GM21825 (cell line): ENCODE measurements around the gene MINDY4.
A peak's percentile ranks its signal among the peaks of the same experiment; 100 is the strongest.

ENCODE experiments used
- ATAC-seq: cut with Tn5 transposase; IDR thresholded peaks from one replicate; pipeline ENCODE4 v1.9.1; 2021; ENCODE audit warnings: mild to moderate bottlenecking, moderate library complexity; ENCODE audit not compliant: unreplicated experiment

The MINDY4 gene

GRCh38 chr7:30741289-30741688, 29.9 kb upstream of the MINDY4 start:
- no peak for ATAC-seq

GRCh38 chr7:30743371-30744074, 27.7 kb upstream of the MINDY4 start:
- ATAC-seq: no peak

GRCh38 chr7:30744075-30744417, 27.2 kb upstream of the MINDY4 start:
- no peak for ATAC-seq

GRCh38 chr7:30745261-30745941, 25.8 kb upstream of the MINDY4 start:
- no peak for ATAC-seq

GRCh38 chr7:30750010-30750409, 21.2 kb upstream of the MINDY4 start:
- no peak for ATAC-seq

- no peak for ATAC-seq
Observed at GRCh38 chr7:30750683-30751650, 20.2 kb upstream of the MINDY4 start.

GRCh38 chr7:30751696-30752273, 19.4 kb upstream of the MINDY4 start, which contains the start of gene INMT:
INMT (plus strand) TSS chr7:30752135; CDS start chr7:30752151, 16 bp downstream.
- ATAC-seq: no peak

- no peak for ATAC-seq
Observed at GRCh38 chr7:30752484-30752883, 18.7 kb upstream of the MINDY4 start.

- ATAC-seq: no peak
Observed at GRCh38 chr7:30752979-30753378, 18.2 kb upstream of the MINDY4 start.

GRCh38 chr7:30754315-30754877, 16.8 kb upstream of the MINDY4 start:
- no peak for ATAC-seq

GRCh38 chr7:30755384-30756154, 15.6 kb upstream of the MINDY4 start:
- no peak for ATAC-seq

GRCh38 chr7:30757342-30757692, 13.9 kb upstream of the MINDY4 start:
- ATAC-seq: no peak

GRCh38 chr7:30760514-30761213, 10.6 kb upstream of the MINDY4 start:
- no peak for ATAC-seq

- ATAC-seq: no peak
Observed at GRCh38 chr7:30761214-30762156, 9.7 kb upstream of the MINDY4 start.

- peak; percentile 96 for ATAC-seq
Observed at GRCh38 chr7:30764030-30764975, 6.9 kb upstream of the MINDY4 start.

- ATAC-seq: no peak
Observed at GRCh38 chr7:30765408-30765807, 5.8 kb upstream of the MINDY4 start.

- ATAC-seq: no peak
Observed at GRCh38 chr7:30770845-30771173, 408 bp upstream of the MINDY4 start.
